Sigmoid colon (tissue), 7 donors: Measurements from ENCODE around the gene ARNT2. TPM values are rescaled to one million over a fixed set of nuclear protein-coding genes. Genes with fewer than 3 reads are reported as not detected.

ENCODE experiments used
- DNase-seq: peaks from one replicate; pipeline ENCODE4 v3.0.0-alpha.2; 2019
- H3K27ac ChIP-seq, 4 donors: fragments of 200-600 bp; sonication (generic); one replicate each; pipeline ENCODE4 v1.5.1; 2016 to 2019; ENCODE audit warnings: mild to moderate bottlenecking in 1 of 4
- H3K27me3 ChIP-seq, 3 donors: fragments of 200-600 bp; sonication (generic); one replicate each; pipeline ENCODE4 v1.5.1; 2019; ENCODE audit warnings: mild to moderate bottlenecking in 1 of 3
- H3K36me3 ChIP-seq, 4 donors: fragments of 200-600 bp; sonication (generic); one replicate each; pipeline ENCODE4 v1.5.1; 2016 to 2019
- H3K4me1 ChIP-seq, 4 donors: fragments of 200-600 bp; sonication (generic); one replicate each; pipeline ENCODE4 v1.5.1; 2017 to 2019
- H3K4me3 ChIP-seq, 4 donors: fragments of 200-600 bp; sonication (generic); one replicate each; pipeline ENCODE4 v1.5.1; 2017 to 2019; ENCODE audit warnings: mild to moderate bottlenecking in 2 of 4, moderate library complexity in 1 of 4
- H3K9me3 ChIP-seq, 4 donors: fragments of 200-600 bp in 3 of 4; sonication (generic) in 3 of 4; one replicate each; pipeline versions ENCODE4 v1.5.1 to v1.6.1; 2013 to 2019
- CTCF ChIP-seq, 4 experiments: fragments of 450-650 bp in 3 of 4; fragments of 200-600 bp in 1 of 4; IDR thresholded peaks; one replicate each; pipeline ENCODE4 v1.5.1; 2016 to 2019; ENCODE audit warnings: antibody characterized with exemption in 4 of 4, mild to moderate bottlenecking in 3 of 4, moderate library complexity in 2 of 4
- EP300 ChIP-seq, 4 donors: sonication (generic); formaldehyde crosslinking; IDR thresholded peaks; one replicate each; pipeline ENCODE4 v1.6.1; 2017; ENCODE audit warnings: antibody characterized with exemption in 4 of 4
- POLR2A ChIP-seq, 2 donors: fragments of 450-650 bp; IDR thresholded peaks; one replicate each; pipeline ENCODE4 v1.6.1; 2016; ENCODE audit warnings: antibody characterized with exemption in 2 of 2, mild to moderate bottlenecking in 2 of 2, moderate library complexity in 2 of 2
- POLR2AphosphoS5 ChIP-seq, 4 donors: sonication (generic); formaldehyde crosslinking; IDR thresholded peaks; one replicate each; pipeline ENCODE4 v1.6.1; 2017; ENCODE audit warnings: antibody characterized with exemption in 4 of 4
- WGBS, 2 donors: extraction: QIAGEN DNeasy Blood & Tissue Kit; methylation state at CpG; one replicate each; pipeline ENCODE4 v1.1.7; 2013; 5-methylcytosine and 5-hydroxymethylcytosine counted together
- intact Hi-C: fragments of 100-400 bp; cut with DNase I; formaldehyde crosslinking; loops from one replicate; pipeline ENCODE4 v1.15.1; 2023
- polyA plus RNA-seq, 3 donors: library from polyadenylated mRNA; stranded (reverse); fragments of 200-250 nt; gene quantifications; one replicate each; pipeline ENCODE4 v1.2.3, GENCODE V29; 2013
- total RNA-seq, 4 donors: library from RNA; depleted of rRNA; stranded (reverse); fragments of >200 nt; gene quantifications; one replicate each; pipeline ENCODE4 v1.1.0, GENCODE V29; 2016
- donor health status: healthy with polysubstance abuse.
- donor health status: Bipolar disorder and iron deficiency.
- donor health status: healthy.

The ARNT2 gene
- total and polyA plus RNA-seq, 7 donors: 1.2 to 16.1 (median 4.3) TPM

- no peak for DNase-seq
- no peak for TF ChIP-seq EP300 (IDR thresholded peaks at IDR 0.05)
- TF ChIP-seq CTCF (IDR thresholded peaks at IDR 0.05): no peak
- no peak for TF ChIP-seq POLR2A (IDR thresholded peaks at IDR 0.05)
- no peak for TF ChIP-seq POLR2AphosphoS5 (IDR thresholded peaks at IDR 0.05)
- Histone ChIP-seq H3K4me3 (no peak overlapping the region), H3K27me3 (no peaks in the 10 kb centered on the region), H3K36me3 (no peaks in the 10 kb centered on the region), H3K9me3 (no peaks in the 10 kb centered on the region), H3K4me1 (peaks cover 0 to 15% (median 11%) of the 10 kb centered on the region in 4 donors), H3K27ac (no peak overlapping the region)
- 90% methylated on average over 20 of the region's 20 CpGs for WGBS, 2 donors
- intact Hi-C loops: no loop called here
Measured at GRCh38 chr15:80614711-80615360, 210.7 kb downstream of the ARNT2 start.

- peaks cover 0 to 15% (median 11%) of the 10 kb centered on the region in 4 donors for H3K4me1 ChIP-seq
- H3K4me3 ChIP-seq: no peak overlapping the region
- no peaks in the 10 kb centered on the region for H3K27me3 ChIP-seq
- peak overlapping the region in 3 of 4 donors; percentile 45 to 48 (median 46) for H3K27ac ChIP-seq
- H3K36me3 ChIP-seq: no peaks in the 10 kb centered on the region
- no peak for TF ChIP-seq POLR2A (IDR thresholded peaks at IDR 0.05)
- TF ChIP-seq POLR2AphosphoS5 (IDR thresholded peaks at IDR 0.05): no peak
- no peak for TF ChIP-seq CTCF (IDR thresholded peaks at IDR 0.05)
- TF ChIP-seq EP300 (IDR thresholded peaks at IDR 0.05): no peak
- no peak for DNase-seq
- no peaks in the 10 kb centered on the region for H3K9me3 ChIP-seq
- intact Hi-C loops: no loop called here
- WGBS, 2 donors: 93 to 95% methylated on average over 4 of the region's 4 CpGs
Measured at GRCh38 chr15:80615361-80615736, 211.2 kb downstream of the ARNT2 start.

GRCh38 chr15:80615783-80616391, 211.7 kb downstream of the ARNT2 start:
- H3K36me3 ChIP-seq: no peaks in the 10 kb centered on the region
- H3K27ac ChIP-seq: peak overlapping the region in 3 of 4 donors; percentile 45 to 48 (median 46)
- no peak overlapping the region for H3K4me3 ChIP-seq
- peak; percentile 81 for DNase-seq
- H3K27me3 ChIP-seq: no peaks in the 10 kb centered on the region
- H3K9me3 ChIP-seq: no peaks in the 10 kb centered on the region
- WGBS, 2 donors: 46 to 63% methylated on average over 14 of the region's 14 CpGs
- peaks cover 0 to 15% (median 11%) of the 10 kb centered on the region in 4 donors for H3K4me1 ChIP-seq
- TF ChIP-seq POLR2A (IDR thresholded peaks at IDR 0.05): no peak
- peak in 3 of 4 donors; percentile 7 to 46 (median 32) for TF ChIP-seq POLR2AphosphoS5 (IDR thresholded peaks at IDR 0.05)
- intact Hi-C loops: no loop called here

- peaks cover 0 to 15% (median 11%) of the 10 kb centered on the region in 4 donors for H3K4me1 ChIP-seq
- H3K9me3 ChIP-seq: peaks cover 0 to 4% (median 0%) of the 10 kb centered on the region in 4 donors
- DNase-seq: no peak
- no peak for TF ChIP-seq EP300 (IDR thresholded peaks at IDR 0.05)
- TF ChIP-seq POLR2AphosphoS5 (IDR thresholded peaks at IDR 0.05): no peak
- no peak for TF ChIP-seq CTCF (IDR thresholded peaks at IDR 0.05)
- TF ChIP-seq POLR2A (IDR thresholded peaks at IDR 0.05): no peak
- intact Hi-C loops: no loop called here
- H3K4me3 ChIP-seq: no peak overlapping the region
- H3K27me3 ChIP-seq: no peaks in the 10 kb centered on the region
- no peak overlapping the region for H3K27ac ChIP-seq
- 68 to 77% methylated on average over 7 of the region's 7 CpGs for WGBS, 2 donors
- H3K36me3 ChIP-seq: no peaks in the 10 kb centered on the region
Measured at GRCh38 chr15:80618685-80619400, 214.7 kb downstream of the ARNT2 start.

- Histone ChIP-seq H3K27me3 (no peaks in the 10 kb centered on the region), H3K27ac (no peak overlapping the region), H3K4me3 (no peak overlapping the region), H3K36me3 (no peaks in the 10 kb centered on the region), H3K4me1 (peaks cover 0 to 15% (median 11%) of the 10 kb centered on the region in 4 donors), H3K9me3 (peaks cover 0 to 4% (median 0%) of the 10 kb centered on the region in 4 donors)
- TF ChIP-seq CTCF (IDR thresholded peaks at IDR 0.05) (peak in 1 of 4 experiments; percentile 10), POLR2A (IDR thresholded peaks at IDR 0.05) (no peak), POLR2AphosphoS5 (IDR thresholded peaks at IDR 0.05) (no peak), EP300 (IDR thresholded peaks at IDR 0.05) (no peak)
- 49 to 68% methylated on average over 1 of the region's 1 CpG for WGBS, 2 donors
- intact Hi-C loops: no loop called here
- DNase-seq: no peak
Measured at GRCh38 chr15:80619680-80620079, 215.5 kb downstream of the ARNT2 start.
